Measurements from ENCODE around the gene MROH7.

Gene MROH7

GRCh38 chr1:54695764-54696163 is 54.2 kb downstream of the MROH7 start:
- DNase-seq = no peak

- DNase-seq = no peak
These were observed 54.7 kb downstream of the MROH7 start for GRCh38 chr1:54696262-54696661.

GRCh38 chr1:54697896-54698295 is 56.3 kb downstream of the MROH7 start:
- no peak for DNase-seq

GRCh38 chr1:54698346-54698745 is 56.8 kb downstream of the MROH7 start:
- DNase-seq = no peak

- no peak for DNase-seq
These were observed 58.4 kb downstream of the MROH7 start for GRCh38 chr1:54699936-54700525.

- no peak for DNase-seq
These were observed 59.5 kb downstream of the MROH7 start for GRCh38 chr1:54701066-54701465.

- no peak for DNase-seq
These were observed 60.4 kb downstream of the MROH7 start for GRCh38 chr1:54701996-54702395.

- no peak for DNase-seq
These were observed 61.9 kb downstream of the MROH7 start for GRCh38 chr1:54703471-54703870.

GRCh38 chr1:54705153-54705552 is 63.6 kb downstream of the MROH7 start:
- DNase-seq = no peak

GRCh38 chr1:54706419-54706818 is 64.8 kb downstream of the MROH7 start:
- DNase-seq = no peak

GRCh38 chr1:54708385-54708784 is 66.8 kb downstream of the MROH7 start:
- no peak for DNase-seq

GRCh38 chr1:54709547-54710292 is 68.1 kb downstream of the MROH7 start:
- no peak for DNase-seq

GRCh38 chr1:54710434-54710833 is 68.8 kb downstream of the MROH7 start:
- DNase-seq = no peak

GRCh38 chr1:54710841-54711240 is 69.3 kb downstream of the MROH7 start:
- no peak for DNase-seq

- DNase-seq = no peak
These were observed 70.0 kb downstream of the MROH7 start for GRCh38 chr1:54711536-54711935.

GRCh38 chr1:54714881-54715492 is 73.4 kb downstream of the MROH7 start:
- DNase-seq = peak in 1 of 51 donors; percentile 12

GRCh38 chr1:54715493-54716298 is 74.1 kb downstream of the MROH7 start, which contains the start of gene TTC4:
TSS of gene TTC4 (plus strand) at chr1:54715861. CDS start at chr1:54715909, 48 bp downstream.
- peak; percentile 32 to 88 (median 70) for DNase-seq

GRCh38 chr1:54716299-54717047 is 74.9 kb downstream of the MROH7 start:
- DNase-seq = peak in 1 of 51 donors; percentile 3

- no peak for DNase-seq
These were observed 80.1 kb downstream of the MROH7 start for GRCh38 chr1:54721719-54722118.

GRCh38 chr1:54723985-54724384 is 82.4 kb downstream of the MROH7 start:
- no peak for DNase-seq

- DNase-seq = no peak
These were observed 83.2 kb downstream of the MROH7 start for GRCh38 chr1:54724771-54725170.
